ENCODE measurements around the gene ASCC3. TPM values are rescaled to one million over a fixed set of nuclear protein-coding genes. Genes with fewer than 3 reads are reported as not detected.

ASCC3 gene
- total and polyA plus RNA-seq, 2 of the 4 experiments (the other 2 are of a cell fraction): 25.8 to 104 TPM

- Histone ChIP-seq H3K4ac (ENCODE audit: low read depth, low read length) (no peak overlapping the region), H3K56ac (ENCODE audit: extremely low read depth, insufficient read depth, low read length) (no peak overlapping the region), H3K9me1 (ENCODE audit: insufficient read depth, low read length) (no peaks in the 10 kb centered on the region), H3K23ac (ENCODE audit: low read depth, low read length) (no peak overlapping the region), H3K79me1 (ENCODE audit: low read depth in 1 of 2, low read length in 2 of 2) (no peaks in the 10 kb centered on the region; a peak in 1 of 4 replicates), H2BK20ac (ENCODE audit: low read depth, low read length) (no peak overlapping the region), H3K36me3 (ENCODE audit: control insufficient read depth, insufficient read depth, low read length) (no peaks in the 10 kb centered on the region), H4K20me1 (ENCODE audit: insufficient read depth, low read length) (no peaks in the 10 kb centered on the region; the same call in 1 of the 2 replicates), H2AK5ac (ENCODE audit: low read depth, low read length) (no peak overlapping the region), H2BK15ac (ENCODE audit: low read depth, low read length) (no peak overlapping the region), H3K27ac (ENCODE audit: insufficient read depth, low read length) (no peak overlapping the region), H3K4me3 (ENCODE audit: insufficient read depth, low read depth, low read length) (no peak overlapping the region), H2AK9ac (replicated peaks; ENCODE audit: low read depth, low read length, poor library complexity) (no peak overlapping the region), H4K5ac (ENCODE audit: low read depth, low read length) (no peak overlapping the region), H3K27me3 (ENCODE audit: control insufficient read depth, insufficient read depth, low read length) (no peaks in the 10 kb centered on the region), H4K91ac (ENCODE audit: insufficient read depth, low read depth, low read length) (no peak overlapping the region), H3K4me1 (ENCODE audit: control insufficient read depth, insufficient read depth, low read length) (0 out of 2 replicates have a peak, but pooled peaks cover 1% of the 10 kb centered on the region), H3K9ac (ENCODE audit: low read depth, low read length) (no peak overlapping the region), H2BK120ac (ENCODE audit: low read depth, low read length) (no peak overlapping the region), H3K18ac (ENCODE audit: low read depth, low read length) (no peak overlapping the region), H3K4me2 (ENCODE audit: low read depth, low read length) (no peak overlapping the region), H3K14ac (replicated peaks; ENCODE audit: low read depth, low read length) (no peak overlapping the region), H2AFZ (replicated peaks; ENCODE audit: low read length, poor library complexity) (no peak overlapping the region), H3K9me3 (ENCODE audit: control insufficient read depth, insufficient read depth, low read length) (no peaks in the 10 kb centered on the region), H2BK5ac (ENCODE audit: low read depth, low read length, poor library complexity, severe bottlenecking) (no peak overlapping the region), H4K8ac (ENCODE audit: low read depth in 2 of 2, low read length in 2 of 2) (no peak overlapping the region)
- intact Hi-C loops (cut with micrococcal nuclease) (no loop called here), in situ Hi-C loops (cut with MboI; ENCODE audit: low sequenced_read_pairs) (no loop called here), dilution Hi-C loops (cut with HindIII; ENCODE audit: low sequenced_read_pairs, unreplicated experiment) (no loop called here)
- ChIA-PET CTCF (no interaction called here), POLR2A (ENCODE audit: unreplicated experiment) (no interaction called here)
- TF ChIP-seq SMC3 (IDR thresholded peaks at IDR 0.05; ENCODE audit: low read depth, low read length) (no peak), POLR2A (IDR thresholded peaks at IDR 0.05; ENCODE audit: low read depth, low read length) (no peak), MAFK (IDR thresholded peaks at IDR 0.05; ENCODE audit: low read depth, low read length) (peak; percentile 53; the same call in 1 of the 2 replicates)
- BruUV-seq (replicated peaks): no TSS peak
- DNase-seq (peak; percentile 87), ATAC-seq (ENCODE audit: low read depth) (peak; percentile 94)
- WGBS, 2 experiments (ENCODE audit: extremely low coverage in 2 of 2, insufficient read length in 1 of 2): 17% methylated on average over 1 of the region's 2 CpGs; no CpG with 5 or more reads in 1 of the 2 experiments
Measured at GRCh38 chr6:100549406-100550167, 331.5 kb downstream of the ASCC3 start.
